Measurements from ENCODE around the gene DNAI2.

DNA sequence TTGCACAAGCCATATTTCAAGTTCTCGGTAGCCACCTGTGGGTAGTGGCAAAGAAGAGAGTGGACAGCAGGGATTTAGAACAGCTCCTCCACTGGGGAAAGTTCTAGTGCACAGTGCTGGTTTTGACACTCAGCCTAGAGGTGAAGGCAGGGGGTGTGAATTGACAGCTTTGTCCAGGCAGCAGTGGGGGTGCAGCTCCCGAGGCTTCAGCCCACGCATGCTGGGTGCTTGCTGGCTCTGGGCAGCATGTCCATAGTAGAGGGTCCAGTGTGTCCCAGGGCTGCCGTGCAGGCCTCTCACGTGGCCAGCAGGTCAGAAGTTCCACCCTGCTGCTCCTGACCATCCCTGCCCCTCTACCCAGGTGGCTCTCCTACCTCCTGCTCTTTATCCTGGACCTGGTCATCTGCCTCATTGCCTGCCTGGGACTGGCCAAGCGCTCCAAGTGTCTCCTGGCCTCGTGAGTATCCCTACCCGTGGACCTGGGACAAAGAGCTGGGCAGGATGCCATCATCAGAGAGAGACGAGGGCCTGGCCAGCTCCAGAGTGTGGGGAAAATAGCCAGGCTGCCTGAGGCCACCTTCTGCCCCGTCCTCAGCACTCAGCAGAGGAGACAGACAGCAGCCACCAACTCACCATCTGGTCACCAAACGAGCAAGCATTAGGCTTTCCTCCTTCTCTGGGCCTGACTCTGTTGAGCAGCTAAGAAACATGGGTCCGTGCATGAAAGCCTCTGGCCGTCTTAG lies 30.9 kb upstream of the DNAI2 start:
- TF ChIP-seq, protein P1, sequence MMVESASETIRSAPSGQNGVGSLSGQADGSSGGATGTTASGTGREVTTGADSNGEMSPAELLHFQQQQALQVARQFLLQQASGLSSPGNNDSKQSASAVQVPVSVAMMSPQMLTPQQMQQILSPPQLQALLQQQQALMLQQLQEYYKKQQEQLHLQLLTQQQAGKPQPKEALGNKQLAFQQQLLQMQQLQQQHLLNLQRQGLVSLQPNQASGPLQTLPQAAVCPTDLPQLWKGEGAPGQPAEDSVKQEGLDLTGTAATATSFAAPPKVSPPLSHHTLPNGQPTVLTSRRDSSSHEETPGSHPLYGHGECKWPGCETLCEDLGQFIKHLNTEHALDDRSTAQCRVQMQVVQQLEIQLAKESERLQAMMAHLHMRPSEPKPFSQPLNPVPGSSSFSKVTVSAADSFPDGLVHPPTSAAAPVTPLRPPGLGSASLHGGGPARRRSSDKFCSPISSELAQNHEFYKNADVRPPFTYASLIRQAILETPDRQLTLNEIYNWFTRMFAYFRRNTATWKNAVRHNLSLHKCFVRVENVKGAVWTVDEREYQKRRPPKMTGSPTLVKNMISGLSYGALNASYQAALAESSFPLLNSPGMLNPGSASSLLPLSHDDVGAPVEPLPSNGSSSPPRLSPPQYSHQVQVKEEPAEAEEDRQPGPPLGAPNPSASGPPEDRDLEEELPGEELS (CRISPR knock-in tag; IDR thresholded peaks at IDR 0.05), result no peak
- TF ChIP-seq MAX (CRISPR knock-in tag; IDR thresholded peaks at IDR 0.05), result no peak
- TF ChIP-seq, protein P2, sequence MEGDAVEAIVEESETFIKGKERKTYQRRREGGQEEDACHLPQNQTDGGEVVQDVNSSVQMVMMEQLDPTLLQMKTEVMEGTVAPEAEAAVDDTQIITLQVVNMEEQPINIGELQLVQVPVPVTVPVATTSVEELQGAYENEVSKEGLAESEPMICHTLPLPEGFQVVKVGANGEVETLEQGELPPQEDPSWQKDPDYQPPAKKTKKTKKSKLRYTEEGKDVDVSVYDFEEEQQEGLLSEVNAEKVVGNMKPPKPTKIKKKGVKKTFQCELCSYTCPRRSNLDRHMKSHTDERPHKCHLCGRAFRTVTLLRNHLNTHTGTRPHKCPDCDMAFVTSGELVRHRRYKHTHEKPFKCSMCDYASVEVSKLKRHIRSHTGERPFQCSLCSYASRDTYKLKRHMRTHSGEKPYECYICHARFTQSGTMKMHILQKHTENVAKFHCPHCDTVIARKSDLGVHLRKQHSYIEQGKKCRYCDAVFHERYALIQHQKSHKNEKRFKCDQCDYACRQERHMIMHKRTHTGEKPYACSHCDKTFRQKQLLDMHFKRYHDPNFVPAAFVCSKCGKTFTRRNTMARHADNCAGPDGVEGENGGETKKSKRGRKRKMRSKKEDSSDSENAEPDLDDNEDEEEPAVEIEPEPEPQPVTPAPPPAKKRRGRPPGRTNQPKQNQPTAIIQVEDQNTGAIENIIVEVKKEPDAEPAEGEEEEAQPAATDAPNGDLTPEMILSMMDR (IDR thresholded peaks at IDR 0.05), result no peak
- TF ChIP-seq TCF7 (CRISPR knock-in tag; IDR thresholded peaks at IDR 0.05; ENCODE audit: low read depth), result no peak
- no peak for TF ChIP-seq NFE2L1 (CRISPR knock-in tag; IDR thresholded peaks at IDR 0.05)
- TF ChIP-seq ESRRA (CRISPR knock-in tag; IDR thresholded peaks at IDR 0.05; ENCODE audit: borderline replicate concordance), result no peak
- TF ChIP-seq ATF3 (CRISPR knock-in tag; conservative IDR thresholded peaks at IDR 0.05), result no peak
- no peak for TF ChIP-seq ATF1 (CRISPR knock-in tag; IDR thresholded peaks at IDR 0.05)
- no peak for TF ChIP-seq RORB (CRISPR knock-in tag; IDR thresholded peaks at IDR 0.05)
- TF ChIP-seq IRF1 (CRISPR knock-in tag; IDR thresholded peaks at IDR 0.05), result no peak
- TF ChIP-seq, protein P3, sequence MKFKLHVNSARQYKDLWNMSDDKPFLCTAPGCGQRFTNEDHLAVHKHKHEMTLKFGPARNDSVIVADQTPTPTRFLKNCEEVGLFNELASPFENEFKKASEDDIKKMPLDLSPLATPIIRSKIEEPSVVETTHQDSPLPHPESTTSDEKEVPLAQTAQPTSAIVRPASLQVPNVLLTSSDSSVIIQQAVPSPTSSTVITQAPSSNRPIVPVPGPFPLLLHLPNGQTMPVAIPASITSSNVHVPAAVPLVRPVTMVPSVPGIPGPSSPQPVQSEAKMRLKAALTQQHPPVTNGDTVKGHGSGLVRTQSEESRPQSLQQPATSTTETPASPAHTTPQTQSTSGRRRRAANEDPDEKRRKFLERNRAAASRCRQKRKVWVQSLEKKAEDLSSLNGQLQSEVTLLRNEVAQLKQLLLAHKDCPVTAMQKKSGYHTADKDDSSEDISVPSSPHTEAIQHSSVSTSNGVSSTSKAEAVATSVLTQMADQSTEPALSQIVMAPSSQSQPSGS (CRISPR knock-in tag; IDR thresholded peaks at IDR 0.05; ENCODE audit: borderline replicate concordance, low read depth), result no peak
- TF ChIP-seq ZNF232 (CRISPR knock-in tag; IDR thresholded peaks at IDR 0.05), result no peak
- TF ChIP-seq NR3C1 (CRISPR knock-in tag; conservative IDR thresholded peaks at IDR 0.05; ENCODE audit: low read depth), result no peak

All from WTC11 (cell line).